Measurements from ENCODE around the gene SLC24A1.

The SLC24A1 gene

GRCh38 chr15:65619626-65620290, 2.0 kb upstream of the SLC24A1 start:
- DNase-seq, result no peak

- no peak for DNase-seq
These were observed 905 bp upstream of the SLC24A1 start for GRCh38 chr15:65620833-65621232.

- DNase-seq, result no peak
These were observed 1.4 kb downstream of the SLC24A1 start for GRCh38 chr15:65623103-65623502.

GRCh38 chr15:65626856-65627255, 5.1 kb downstream of the SLC24A1 start:
- DNase-seq, result no peak

GRCh38 chr15:65629548-65629947, 7.8 kb downstream of the SLC24A1 start:
- no peak for DNase-seq

- no peak for DNase-seq
These were observed 9.0 kb downstream of the SLC24A1 start for GRCh38 chr15:65630760-65631159.

- DNase-seq, result no peak
These were observed 9.8 kb downstream of the SLC24A1 start for GRCh38 chr15:65631503-65631902.

GRCh38 chr15:65632780-65633375, 11.1 kb downstream of the SLC24A1 start:
- no peak for DNase-seq

- no peak for DNase-seq
These were observed 12.0 kb downstream of the SLC24A1 start for GRCh38 chr15:65633752-65634151.

GRCh38 chr15:65634356-65634755, 12.6 kb downstream of the SLC24A1 start:
- DNase-seq, result no peak

- no peak for DNase-seq
These were observed 16.4 kb downstream of the SLC24A1 start for GRCh38 chr15:65638109-65638508.

GRCh38 chr15:65638681-65639089, 16.9 kb downstream of the SLC24A1 start:
- peak; percentile 30 for DNase-seq

- DNase-seq, result no peak
These were observed 17.8 kb downstream of the SLC24A1 start for GRCh38 chr15:65639509-65639908.

GRCh38 chr15:65641768-65642475, 20.2 kb downstream of the SLC24A1 start:
- peak; percentile 66 for DNase-seq

- no peak for DNase-seq
These were observed 20.9 kb downstream of the SLC24A1 start for GRCh38 chr15:65642594-65642993.

- no peak for DNase-seq
These were observed 22.5 kb downstream of the SLC24A1 start for GRCh38 chr15:65644282-65644681.

- DNase-seq, result no peak
These were observed 23.7 kb downstream of the SLC24A1 start for GRCh38 chr15:65645392-65645791.

GRCh38 chr15:65646486-65646885, 24.7 kb downstream of the SLC24A1 start:
- no peak for DNase-seq

- no peak for DNase-seq
These were observed 28.7 kb downstream of the SLC24A1 start for GRCh38 chr15:65650312-65651041.

GRCh38 chr15:65651042-65651322, 29.2 kb downstream of the SLC24A1 start:
- no peak for DNase-seq

GRCh38 chr15:65651831-65652749, 30.4 kb downstream of the SLC24A1 start:
- DNase-seq, result no peak

GRCh38 chr15:65653341-65653740, 31.6 kb downstream of the SLC24A1 start:
- DNase-seq, result no peak

Measured in NCI-H1694 (cell line).